ENCODE measurements around the gene DENND5B.

DNA sequence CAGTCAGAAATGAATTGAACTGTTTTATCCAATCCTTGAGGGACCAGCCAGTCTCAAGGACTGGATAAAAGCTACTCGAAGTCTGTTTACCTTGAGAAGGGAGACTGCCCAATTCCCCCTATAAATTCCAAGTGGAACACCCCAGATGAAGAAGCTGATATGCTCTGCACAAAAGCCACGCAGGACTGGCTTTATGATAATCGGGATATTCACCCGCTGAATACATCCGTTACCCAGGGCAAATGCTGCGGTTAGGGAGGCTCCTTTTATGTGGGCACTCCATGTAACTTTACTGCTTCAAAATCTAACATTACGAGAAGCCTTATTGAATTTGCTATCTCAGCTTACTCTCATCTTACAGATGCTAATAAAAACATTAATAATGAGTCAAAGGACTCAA lies 119.1 kb downstream of the DENND5B start:
- TF ChIP-seq, protein P1, sequence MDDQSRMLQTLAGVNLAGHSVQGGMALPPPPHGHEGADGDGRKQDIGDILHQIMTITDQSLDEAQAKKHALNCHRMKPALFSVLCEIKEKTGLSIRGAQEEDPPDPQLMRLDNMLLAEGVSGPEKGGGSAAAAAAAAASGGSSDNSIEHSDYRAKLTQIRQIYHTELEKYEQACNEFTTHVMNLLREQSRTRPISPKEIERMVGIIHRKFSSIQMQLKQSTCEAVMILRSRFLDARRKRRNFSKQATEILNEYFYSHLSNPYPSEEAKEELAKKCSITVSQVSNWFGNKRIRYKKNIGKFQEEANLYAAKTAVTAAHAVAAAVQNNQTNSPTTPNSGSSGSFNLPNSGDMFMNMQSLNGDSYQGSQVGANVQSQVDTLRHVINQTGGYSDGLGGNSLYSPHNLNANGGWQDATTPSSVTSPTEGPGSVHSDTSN (IDR thresholded peaks at IDR 0.05): no peak
- TF ChIP-seq CEBPB (IDR thresholded peaks at IDR 0.05): no peak
- TF ChIP-seq, protein P2, sequence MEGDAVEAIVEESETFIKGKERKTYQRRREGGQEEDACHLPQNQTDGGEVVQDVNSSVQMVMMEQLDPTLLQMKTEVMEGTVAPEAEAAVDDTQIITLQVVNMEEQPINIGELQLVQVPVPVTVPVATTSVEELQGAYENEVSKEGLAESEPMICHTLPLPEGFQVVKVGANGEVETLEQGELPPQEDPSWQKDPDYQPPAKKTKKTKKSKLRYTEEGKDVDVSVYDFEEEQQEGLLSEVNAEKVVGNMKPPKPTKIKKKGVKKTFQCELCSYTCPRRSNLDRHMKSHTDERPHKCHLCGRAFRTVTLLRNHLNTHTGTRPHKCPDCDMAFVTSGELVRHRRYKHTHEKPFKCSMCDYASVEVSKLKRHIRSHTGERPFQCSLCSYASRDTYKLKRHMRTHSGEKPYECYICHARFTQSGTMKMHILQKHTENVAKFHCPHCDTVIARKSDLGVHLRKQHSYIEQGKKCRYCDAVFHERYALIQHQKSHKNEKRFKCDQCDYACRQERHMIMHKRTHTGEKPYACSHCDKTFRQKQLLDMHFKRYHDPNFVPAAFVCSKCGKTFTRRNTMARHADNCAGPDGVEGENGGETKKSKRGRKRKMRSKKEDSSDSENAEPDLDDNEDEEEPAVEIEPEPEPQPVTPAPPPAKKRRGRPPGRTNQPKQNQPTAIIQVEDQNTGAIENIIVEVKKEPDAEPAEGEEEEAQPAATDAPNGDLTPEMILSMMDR (IDR thresholded peaks at IDR 0.05): no peak
- no peak for TF ChIP-seq HOXB13 (CRISPR knock-in tag; IDR thresholded peaks at IDR 0.05; ENCODE audit: low read depth)
- no peak for TF ChIP-seq NFE2L2 (conservative IDR thresholded peaks at IDR 0.05; ENCODE audit: low read length)
- TF ChIP-seq POLR2A (IDR thresholded peaks at IDR 0.05; ENCODE audit: low read length): no peak
- no peak for TF ChIP-seq MAFK (IDR thresholded peaks at IDR 0.05; ENCODE audit: partially characterized antibody)
- no peak for TF ChIP-seq ZFP36 (IDR thresholded peaks at IDR 0.05; ENCODE audit: borderline replicate concordance, partially characterized antibody)
- no peak for TF ChIP-seq REST (IDR thresholded peaks at IDR 0.05)
- TF ChIP-seq, protein P3, sequence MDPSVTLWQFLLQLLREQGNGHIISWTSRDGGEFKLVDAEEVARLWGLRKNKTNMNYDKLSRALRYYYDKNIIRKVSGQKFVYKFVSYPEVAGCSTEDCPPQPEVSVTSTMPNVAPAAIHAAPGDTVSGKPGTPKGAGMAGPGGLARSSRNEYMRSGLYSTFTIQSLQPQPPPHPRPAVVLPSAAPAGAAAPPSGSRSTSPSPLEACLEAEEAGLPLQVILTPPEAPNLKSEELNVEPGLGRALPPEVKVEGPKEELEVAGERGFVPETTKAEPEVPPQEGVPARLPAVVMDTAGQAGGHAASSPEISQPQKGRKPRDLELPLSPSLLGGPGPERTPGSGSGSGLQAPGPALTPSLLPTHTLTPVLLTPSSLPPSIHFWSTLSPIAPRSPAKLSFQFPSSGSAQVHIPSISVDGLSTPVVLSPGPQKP (IDR thresholded peaks at IDR 0.05; ENCODE audit: low read depth, low read length): no peak
- no peak for TF ChIP-seq SMC3 (IDR thresholded peaks at IDR 0.05)
- TF ChIP-seq, protein P4, sequence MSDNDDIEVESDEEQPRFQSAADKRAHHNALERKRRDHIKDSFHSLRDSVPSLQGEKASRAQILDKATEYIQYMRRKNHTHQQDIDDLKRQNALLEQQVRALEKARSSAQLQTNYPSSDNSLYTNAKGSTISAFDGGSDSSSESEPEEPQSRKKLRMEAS (IDR thresholded peaks at IDR 0.05): no peak
- no peak for TF ChIP-seq HDAC2 (IDR thresholded peaks at IDR 0.05)
- TF ChIP-seq EP300 (IDR thresholded peaks at IDR 0.05): no peak

All from A549 (cell line).